ENCODE data around the gene MEN1. TPM values are rescaled to one million over a fixed set of nuclear protein-coding genes. Genes with fewer than 3 reads are reported as not detected.

The MEN1 gene
- total RNA-seq, result 11.8 TPM

GRCh38 chr11:64810271-64810890 is at the start of gene MEN1:
Gene MEN1 (minus strand): TSS chr11:64810551. CDS start chr11:64810109, 442 bp downstream.
- DNase-seq (ENCODE audit: low spot score in 2 of 2), result peak; percentile 95 to 96
- no peak for FAIRE-seq

GRCh38 chr11:64859542-64860414 is 49.4 kb upstream of the MEN1 start:
- DNase-seq (ENCODE audit: low spot score in 2 of 2) (no peak), FAIRE-seq (no peak)

GRCh38 chr11:64858467-64859263 is 48.3 kb upstream of the MEN1 start:
- DNase-seq (ENCODE audit: low spot score in 2 of 2), result no peak
- no peak for FAIRE-seq

- DNase-seq (ENCODE audit: low spot score in 2 of 2) (no peak), FAIRE-seq (no peak)
These were observed 47.1 kb upstream of the MEN1 start for GRCh38 chr11:64857485-64857884.

- FAIRE-seq (no peak), DNase-seq (ENCODE audit: low spot score in 2 of 2) (no peak)
These were observed 46.3 kb upstream of the MEN1 start for GRCh38 chr11:64856382-64857227.

- FAIRE-seq, result no peak
- no peak for DNase-seq (ENCODE audit: low spot score in 2 of 2)
These were observed 45.4 kb upstream of the MEN1 start for GRCh38 chr11:64855596-64856304.

GRCh38 chr11:64854534-64855502 is 44.5 kb upstream of the MEN1 start:
- FAIRE-seq, result no peak
- peak in 1 of 2 donors; percentile 65 for DNase-seq (ENCODE audit: low spot score in 2 of 2)

GRCh38 chr11:64854157-64854533 is 43.8 kb upstream of the MEN1 start:
- FAIRE-seq (no peak), DNase-seq (ENCODE audit: low spot score in 2 of 2) (no peak)

GRCh38 chr11:64853709-64854108 is 43.4 kb upstream of the MEN1 start:
- FAIRE-seq, result no peak
- no peak for DNase-seq (ENCODE audit: low spot score in 2 of 2)

- DNase-seq (ENCODE audit: low spot score in 2 of 2), result no peak
- no peak for FAIRE-seq
These were observed 42.6 kb upstream of the MEN1 start for GRCh38 chr11:64852804-64853509.

- FAIRE-seq (no peak), DNase-seq (ENCODE audit: low spot score in 2 of 2) (no peak)
These were observed 41.5 kb upstream of the MEN1 start for GRCh38 chr11:64851831-64852351.

GRCh38 chr11:64850979-64851567 is 40.7 kb upstream of the MEN1 start:
- no peak for FAIRE-seq
- DNase-seq (ENCODE audit: low spot score in 2 of 2), result no peak

- no peak for DNase-seq (ENCODE audit: low spot score in 2 of 2)
- no peak for FAIRE-seq
These were observed 39.4 kb upstream of the MEN1 start for GRCh38 chr11:64849598-64850356.

- FAIRE-seq (no peak), DNase-seq (ENCODE audit: low spot score in 2 of 2) (no peak)
These were observed 38.7 kb upstream of the MEN1 start for GRCh38 chr11:64848826-64849597.

- no peak for FAIRE-seq
- no peak for DNase-seq (ENCODE audit: low spot score in 2 of 2)
These were observed 38.0 kb upstream of the MEN1 start for GRCh38 chr11:64848214-64848825.

Measured in frontal cortex (tissue), 4 donors.